Peyer's patch (tissue), 4 donors: Measurements from ENCODE around the gene NUDT4B. TPM values are rescaled to one million over a fixed set of nuclear protein-coding genes. Genes with fewer than 3 reads are reported as not detected.

ENCODE experiments used
- small RNA-seq, 2 donors: library from RNA; depleted of rRNA; stranded (forward); fragments of <200 nt; gene quantifications; one replicate each; pipeline ENCODE3, GENCODE V24; 2016
- total RNA-seq, 4 donors: library from RNA; depleted of rRNA; stranded (reverse); fragments of >200 nt; gene quantifications; one replicate each; pipeline ENCODE4 v1.1.0, GENCODE V29; 2016

NUDT4B gene
- total RNA-seq, 4 donors from 2014 or later: 6.3 to 29.6 (median 14.5) TPM

Small RNA genes within 50 kb of the gene (small RNA-seq; reads per million reads assigned to genes)
- 0 reads per million in 2 donors for gene RNU6-1171P

Other genes with a start within 250 kb of the NUDT4B start
- 10 to 100 TPM; 18.2 to 42.5 (median 35.7) TPM for gene NBPF14, start 152.8 kb upstream of the NUDT4B start, total RNA-seq
- 100 to 1,000 TPM in 3 of 4 donors, 10 to 100 TPM in 1; 91.1 to 132 (median 105) TPM for gene PDE4DIP, start 95.7 kb downstream of the NUDT4B start, total RNA-seq